NCI-H2029 (cell line): ENCODE results near the gene NIPBL.
"Not testable (repeated sequence)": the region's sequence is repeated elsewhere in the genome, so short reads cannot be mapped to it uniquely, and the experiment has no call there.

Experiments used
- DNase-seq: peaks from one replicate; lab custom pipeline; 2025; lab: John Stamatoyannopoulos, UW

The NIPBL gene

DNA sequence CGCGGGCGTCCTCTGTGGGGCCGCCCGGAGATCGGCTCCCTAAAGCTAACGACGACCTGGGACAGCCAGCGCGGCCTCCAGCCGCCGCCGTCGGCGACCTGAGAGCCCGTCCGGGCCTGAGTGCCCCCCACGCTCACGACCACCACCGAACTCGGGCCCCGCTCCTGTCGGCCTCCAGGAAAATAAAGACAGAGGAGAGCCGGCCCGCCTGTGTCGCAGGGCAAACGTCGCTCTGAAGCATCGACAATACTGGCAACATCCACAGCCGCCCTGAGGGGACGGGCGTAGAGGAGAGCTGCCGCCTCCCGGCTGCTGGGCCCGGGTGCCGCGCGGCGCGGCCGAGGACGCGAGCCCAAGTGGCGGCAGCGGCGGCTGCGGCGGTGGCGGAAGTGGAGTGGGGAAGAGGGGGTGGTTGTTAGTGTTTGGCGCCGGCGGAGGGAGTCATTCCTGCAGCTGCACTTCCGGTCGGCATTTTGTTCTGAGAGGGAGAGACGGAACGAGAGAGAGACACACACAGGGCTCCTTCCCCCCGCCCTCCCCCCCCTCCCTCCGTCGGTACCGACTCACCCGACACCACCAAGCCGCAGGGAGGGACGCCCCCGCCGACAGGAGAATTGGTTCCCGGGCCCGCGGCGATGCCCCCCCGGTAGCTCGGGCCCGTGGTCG lies at the start of gene NIPBL:
TSS of gene NIPBL (plus strand) at position 471 of the 666 bp plus-strand sequence. CDS start 76,928 bp downstream, outside the sequence.
- peak; percentile 93 for DNase-seq

- no peak for DNase-seq
Observed at GRCh38 chr5:36832274-36832673, 44.3 kb upstream of the NIPBL start.

DNA sequence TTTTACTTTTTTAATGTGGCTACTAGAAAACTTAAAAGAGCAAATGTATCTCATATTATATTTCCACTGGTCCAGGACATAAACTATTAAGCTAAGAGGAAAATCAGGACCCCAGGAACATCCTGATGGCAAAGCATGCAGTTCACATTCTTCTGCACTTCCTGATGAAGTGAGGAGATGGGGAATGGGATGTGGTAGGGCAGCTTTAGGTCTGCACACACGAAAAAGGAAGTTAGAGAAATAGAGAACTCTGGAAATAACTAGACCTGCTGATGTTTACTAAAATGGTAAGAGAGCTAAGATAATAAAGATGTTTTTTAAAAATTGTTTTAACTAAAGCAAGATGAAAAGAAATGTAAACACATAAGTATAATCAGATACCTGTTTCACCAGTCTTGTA lies 39.7 kb upstream of the NIPBL start:
- DNase-seq: no peak

- no peak for DNase-seq
Observed at GRCh38 chr5:36839489-36840476, 36.8 kb upstream of the NIPBL start.

DNA sequence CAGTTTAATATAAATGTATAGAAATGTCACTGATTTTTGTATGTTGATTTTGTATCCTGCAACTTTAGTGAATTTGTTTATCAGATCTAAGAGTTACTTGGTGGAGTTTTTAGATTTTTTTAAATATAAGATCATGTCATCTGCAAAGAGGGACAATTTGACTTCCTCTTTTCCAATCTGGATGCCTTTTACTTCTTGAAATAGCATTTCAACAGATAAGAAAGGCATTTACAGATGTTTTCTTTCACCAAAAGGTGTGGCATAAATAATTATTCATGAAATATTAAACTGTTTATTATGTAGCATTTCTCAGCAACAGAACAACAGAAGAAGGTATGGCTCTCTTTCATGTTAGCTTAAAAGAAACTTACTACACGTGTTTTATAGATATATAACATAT lies 34.9 kb upstream of the NIPBL start:
- DNase-seq: no peak

DNA sequence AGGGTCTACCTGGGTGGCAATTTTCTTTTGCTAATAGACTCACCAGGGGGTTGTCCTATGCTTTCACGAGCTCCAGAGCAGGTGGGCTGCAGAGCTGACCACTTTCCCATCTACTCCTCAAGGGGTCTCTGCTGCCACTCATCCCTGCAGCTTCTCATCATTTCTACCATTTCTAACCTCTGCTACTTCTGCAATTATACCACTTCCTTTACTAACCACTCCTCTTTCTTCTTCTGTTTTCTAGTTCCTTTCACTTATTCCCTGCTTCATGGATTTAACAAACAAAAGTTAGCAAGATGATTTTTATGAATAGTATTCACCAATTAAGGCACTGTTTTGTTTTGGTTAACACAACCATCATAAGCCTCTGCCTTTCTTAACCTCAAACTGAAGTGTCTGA lies 34.5 kb upstream of the NIPBL start:
- no peak for DNase-seq

DNA sequence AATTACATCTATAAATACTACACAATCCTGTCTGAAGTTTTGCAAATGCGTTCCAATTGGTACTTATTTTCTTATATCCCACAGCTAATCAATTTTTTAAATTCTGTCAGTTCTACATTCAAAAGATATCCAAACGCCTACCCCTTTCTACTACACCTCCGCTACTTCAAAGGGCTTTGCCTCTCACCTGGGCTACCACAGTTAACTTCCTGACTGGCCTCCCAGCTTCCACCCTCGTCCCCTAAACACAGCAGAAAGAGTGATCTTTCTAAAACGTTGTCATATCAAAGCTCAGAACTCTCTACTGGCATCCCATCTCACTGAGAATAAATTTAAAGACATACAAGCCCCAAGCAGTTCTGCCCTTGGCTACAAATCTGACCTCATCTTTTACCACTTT lies 32.3 kb upstream of the NIPBL start:
- DNase-seq: no peak

DNA sequence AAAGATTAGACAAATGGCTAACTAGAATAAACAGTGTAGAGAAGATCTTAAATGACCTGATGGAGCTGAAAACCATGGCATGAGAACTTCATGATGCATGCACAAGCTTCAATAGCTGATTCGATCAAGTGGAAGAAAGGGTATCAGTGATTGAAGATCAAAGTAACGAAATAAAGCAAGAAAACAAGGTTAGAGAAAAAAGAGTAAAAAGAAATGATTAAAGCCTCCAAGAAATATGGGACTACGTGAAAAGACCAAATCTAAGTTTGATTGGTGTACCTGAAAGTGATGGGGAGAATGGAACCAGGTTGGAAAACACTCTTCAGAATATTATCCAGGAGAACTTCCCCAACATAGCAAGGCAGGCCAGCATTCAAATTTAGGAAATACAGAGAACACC lies 28.0 kb upstream of the NIPBL start:
- not testable (repeated sequence) for DNase-seq

GRCh38 chr5:36852903-36853302 lies 23.7 kb upstream of the NIPBL start:
- DNase-seq: not testable (repeated sequence)

- no peak for DNase-seq
Observed at GRCh38 chr5:36854402-36855140, 22.0 kb upstream of the NIPBL start.

GRCh38 chr5:36855141-36855495 lies 21.5 kb upstream of the NIPBL start:
- no peak for DNase-seq

DNA sequence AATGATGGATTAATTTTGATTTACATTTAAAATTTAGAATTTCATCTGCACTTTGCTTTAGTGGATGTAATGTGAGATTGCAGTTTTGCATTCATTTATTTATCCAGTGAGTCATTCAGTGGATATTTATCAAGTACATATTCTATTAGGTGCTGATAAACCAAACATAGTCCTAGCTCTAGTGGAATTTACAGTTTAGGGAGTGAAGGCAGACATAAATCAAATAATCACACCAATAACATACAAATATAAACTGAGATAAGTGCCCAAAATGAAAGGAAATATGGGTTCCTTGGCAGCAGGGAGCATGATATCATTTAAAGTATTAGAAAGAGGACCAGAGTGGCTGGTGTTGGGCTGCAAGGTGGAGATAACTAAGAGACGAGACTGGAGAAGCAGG lies 14.7 kb upstream of the NIPBL start:
- DNase-seq: no peak

- peak; percentile 71 for DNase-seq
Observed at GRCh38 chr5:36870399-36871040, 6.0 kb upstream of the NIPBL start.

- no peak for DNase-seq
Observed at GRCh38 chr5:36874465-36874864, 2.1 kb upstream of the NIPBL start.

GRCh38 chr5:36875051-36875789 lies 1.3 kb upstream of the NIPBL start:
- DNase-seq: no peak

GRCh38 chr5:36875790-36876298 lies 725 bp upstream of the NIPBL start:
- DNase-seq: peak; percentile 65

DNA sequence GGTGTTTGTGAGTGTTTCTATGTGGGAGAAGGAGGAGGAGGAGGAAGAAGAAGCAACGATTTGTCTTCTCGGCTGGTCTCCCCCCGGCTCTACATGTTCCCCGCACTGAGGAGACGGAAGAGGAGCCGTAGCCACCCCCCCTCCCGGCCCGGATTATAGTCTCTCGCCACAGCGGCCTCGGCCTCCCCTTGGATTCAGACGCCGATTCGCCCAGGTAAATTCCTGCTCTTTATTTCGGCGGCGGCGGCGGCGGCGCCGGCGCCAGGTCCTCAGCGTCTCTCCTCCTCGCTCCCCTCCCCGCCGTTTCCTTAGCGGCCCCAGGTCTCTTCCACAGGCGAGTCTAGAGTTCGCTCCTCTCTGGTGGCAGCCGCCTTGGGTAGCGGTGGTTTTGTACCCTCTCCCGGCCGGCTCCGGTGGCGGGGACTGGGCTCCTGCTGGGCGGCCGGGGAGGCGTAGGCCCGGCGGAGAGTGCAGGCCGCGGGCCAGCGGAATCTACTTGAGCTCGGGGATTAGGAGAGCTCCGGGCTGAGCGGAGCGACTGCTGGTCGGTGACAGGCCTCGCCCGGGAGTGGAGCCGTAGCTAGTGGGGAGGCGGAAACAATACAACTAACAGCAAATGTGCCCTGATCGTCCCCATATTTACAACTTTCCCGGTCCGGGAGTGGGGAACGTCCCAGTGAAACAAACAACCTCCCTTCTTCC lies 547 bp downstream of the NIPBL start:
- peak; percentile 63 for DNase-seq

DNA sequence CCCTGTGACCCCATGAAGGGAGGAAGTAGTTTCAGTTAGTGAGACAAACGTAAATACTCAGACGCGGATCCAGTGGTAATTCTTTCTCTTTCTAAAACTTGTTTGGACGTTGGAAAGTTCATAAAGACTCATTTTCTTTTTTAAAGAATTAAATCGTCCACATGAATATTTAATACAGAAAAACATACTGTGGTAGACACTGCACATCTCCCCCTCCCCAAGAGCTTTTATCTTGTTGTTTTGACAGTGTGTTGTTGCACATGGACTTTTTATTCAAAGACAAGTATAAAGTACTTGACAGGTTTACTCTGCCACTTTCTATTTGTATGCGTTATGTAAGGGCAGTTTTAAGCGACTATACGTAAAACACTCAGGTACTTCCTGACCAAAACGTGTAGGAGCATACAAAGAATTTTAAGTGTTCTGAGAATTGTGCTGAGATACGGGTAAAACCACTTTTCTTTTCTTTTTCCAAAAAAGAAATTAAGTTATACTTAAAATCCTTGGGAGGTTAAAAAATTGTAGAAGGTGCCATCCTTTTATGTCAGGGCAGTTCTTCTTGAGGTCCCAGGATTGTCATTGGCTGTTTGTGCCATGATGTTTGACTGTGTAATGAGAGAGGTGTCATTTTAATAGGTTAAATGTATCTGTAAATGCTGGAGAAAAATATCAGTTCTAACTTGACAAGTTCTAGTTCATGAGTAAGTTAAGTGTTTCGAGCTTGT lies 1.3 kb downstream of the NIPBL start:
- peak; percentile 11 for DNase-seq

- DNase-seq: no peak
Observed at GRCh38 chr5:36878392-36879082, 2.0 kb downstream of the NIPBL start.
